ENCODE data around the gene ABCA4.

GRCh38 chr1:94014635-94015488 lies 106.1 kb downstream of the ABCA4 start:
- TF ChIP-seq ATF1 (CRISPR knock-in tag; IDR thresholded peaks at IDR 0.05) (no peak), NR2C2 (CRISPR knock-in tag; IDR thresholded peaks at IDR 0.05) (no peak), ATF2 (CRISPR knock-in tag; IDR thresholded peaks at IDR 0.05; ENCODE audit: borderline replicate concordance, low read depth) (no peak), ZNF317 (CRISPR knock-in tag; IDR thresholded peaks at IDR 0.05; ENCODE audit: borderline replicate concordance, low read depth) (no peak)
- TF ChIP-seq, protein P1, sequence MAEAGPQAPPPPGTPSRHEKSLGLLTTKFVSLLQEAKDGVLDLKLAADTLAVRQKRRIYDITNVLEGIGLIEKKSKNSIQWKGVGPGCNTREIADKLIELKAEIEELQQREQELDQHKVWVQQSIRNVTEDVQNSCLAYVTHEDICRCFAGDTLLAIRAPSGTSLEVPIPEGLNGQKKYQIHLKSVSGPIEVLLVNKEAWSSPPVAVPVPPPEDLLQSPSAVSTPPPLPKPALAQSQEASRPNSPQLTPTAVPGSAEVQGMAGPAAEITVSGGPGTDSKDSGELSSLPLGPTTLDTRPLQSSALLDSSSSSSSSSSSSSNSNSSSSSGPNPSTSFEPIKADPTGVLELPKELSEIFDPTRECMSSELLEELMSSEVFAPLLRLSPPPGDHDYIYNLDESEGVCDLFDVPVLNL (CRISPR knock-in tag; IDR thresholded peaks at IDR 0.05; ENCODE audit: borderline replicate concordance, low read depth): no peak
- TF ChIP-seq, protein P2, sequence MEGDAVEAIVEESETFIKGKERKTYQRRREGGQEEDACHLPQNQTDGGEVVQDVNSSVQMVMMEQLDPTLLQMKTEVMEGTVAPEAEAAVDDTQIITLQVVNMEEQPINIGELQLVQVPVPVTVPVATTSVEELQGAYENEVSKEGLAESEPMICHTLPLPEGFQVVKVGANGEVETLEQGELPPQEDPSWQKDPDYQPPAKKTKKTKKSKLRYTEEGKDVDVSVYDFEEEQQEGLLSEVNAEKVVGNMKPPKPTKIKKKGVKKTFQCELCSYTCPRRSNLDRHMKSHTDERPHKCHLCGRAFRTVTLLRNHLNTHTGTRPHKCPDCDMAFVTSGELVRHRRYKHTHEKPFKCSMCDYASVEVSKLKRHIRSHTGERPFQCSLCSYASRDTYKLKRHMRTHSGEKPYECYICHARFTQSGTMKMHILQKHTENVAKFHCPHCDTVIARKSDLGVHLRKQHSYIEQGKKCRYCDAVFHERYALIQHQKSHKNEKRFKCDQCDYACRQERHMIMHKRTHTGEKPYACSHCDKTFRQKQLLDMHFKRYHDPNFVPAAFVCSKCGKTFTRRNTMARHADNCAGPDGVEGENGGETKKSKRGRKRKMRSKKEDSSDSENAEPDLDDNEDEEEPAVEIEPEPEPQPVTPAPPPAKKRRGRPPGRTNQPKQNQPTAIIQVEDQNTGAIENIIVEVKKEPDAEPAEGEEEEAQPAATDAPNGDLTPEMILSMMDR (IDR thresholded peaks at IDR 0.05): no peak

All from WTC11 (cell line).